A549 (cell line): ENCODE data around the gene DNAJB4. TPM values are rescaled to one million over a fixed set of nuclear protein-coding genes. Genes with fewer than 3 reads are reported as not detected.

ENCODE experiments used
- ATAC-seq, 2 experiments: fragments of 200-7000 bp in 1 of 2; fragments of >200 bp in 1 of 2; cut with Nextera tagmentation in 1 of 2; cut with Tn5 transposase in 1 of 2; 3 replicates each; pipeline versions ENCODE4 v1.8.0 to v1.9.1; 2018 to 2020; ENCODE audit warnings: mild to moderate bottlenecking in 1 of 2, moderate library complexity in 1 of 2
- CTCF ChIA-PET: fragments of 300-600 bp; sonication (Branson Sonifier 250); formaldehyde crosslinking; extraction: SDS; loops from one replicate; lab custom pipeline; 2021; ENCODE audit warnings: antibody characterized with exemption, inconsistent platforms; lab: Yijun Ruan, JAX
- POLR2A ChIA-PET: fragments of 350-600 bp; formaldehyde crosslinking; extraction: SDS; loops from one replicate; lab custom pipeline; 2021; ENCODE audit warnings: antibody characterized with exemption, inconsistent platforms; lab: Yijun Ruan, JAX
- DNase-seq, 2 experiments: peaks; one replicate each; pipeline versions ENCODE4 v3.0.0 to v3.0.0-alpha.2; 2011 to 2016; ENCODE audit warnings: low read depth in 1 of 2, low spot score in 1 of 2
- FAIRE-seq: peaks from 2 replicates; lab custom pipeline; 2011; peaks lifted over from hg19 to GRCh38; lab: Jason Lieb, UNC
- H3K27ac ChIP-seq, 2 experiments: fragments of >200 bp; sonication (Bioruptor Twin); formaldehyde crosslinking; 3 replicates each; pipeline ENCODE4 v1.5.1; 2016 to 2017
- H3K4me1 ChIP-seq: fragments of >200 bp; sonication (Bioruptor Twin); formaldehyde crosslinking; 3 replicates; pipeline ENCODE4 v1.6.1; 2016
- H3K4me2 ChIP-seq: fragments of >200 bp; sonication (Bioruptor Twin); formaldehyde crosslinking; 3 replicates; pipeline ENCODE4 v1.6.1; 2016
- H3K4me3 ChIP-seq: fragments of >200 bp; sonication (Bioruptor Twin); formaldehyde crosslinking; 3 replicates; pipeline ENCODE4 v1.5.1; 2016
- H3K9me3 ChIP-seq: fragments of >200 bp; sonication (Bioruptor Twin); formaldehyde crosslinking; 3 replicates; pipeline ENCODE4 v1.6.1; 2016
- ATOH8 ChIP-seq: fragments of 250-450 bp; sonication (Bioruptor Pico); IDR thresholded peaks from 2 replicates; pipeline ENCODE4 v1.5.0; 2020; ENCODE audit warnings: low read depth, mild to moderate bottlenecking, moderate library complexity
- BHLHE40 ChIP-seq: IDR thresholded peaks from 2 replicates; pipeline ENCODE4 v1.6.1; 2012; ENCODE audit warnings: low read depth, low read length, inconsistent platforms
- CBX2 ChIP-seq: fragments of 200-600 bp; sonication (generic); IDR thresholded peaks from 2 replicates; pipeline ENCODE4 v1.6.1; 2016; ENCODE audit warnings: low read depth, mild to moderate bottlenecking, borderline replicate concordance
- CBX8 ChIP-seq: fragments of 200-600 bp; sonication (generic); IDR thresholded peaks from 2 replicates; pipeline ENCODE4 v1.6.1; 2016
- CHD4 ChIP-seq: fragments of 200-600 bp; sonication (generic); IDR thresholded peaks from 2 replicates; pipeline ENCODE4 v1.6.1; 2016; ENCODE audit warnings: antibody characterized with exemption, mild to moderate bottlenecking, borderline replicate concordance
- E2F6 ChIP-seq: IDR thresholded peaks from 2 replicates; pipeline ENCODE4 v1.6.1; 2012; ENCODE audit warnings: low read depth, borderline replicate concordance
- ELK1 ChIP-seq: fragments of 150-350 bp; IDR thresholded peaks from 2 replicates; pipeline ENCODE4 v1.6.1; 2014; ENCODE audit warnings: low read depth, mild to moderate bottlenecking, low read length
- ESRRA ChIP-seq: fragments of 150-350 bp; IDR thresholded peaks from 2 replicates; pipeline ENCODE4 v1.6.1; 2014; ENCODE audit warnings: mild to moderate bottlenecking, low read length, borderline replicate concordance
- FOSB ChIP-seq: fragments of 250-450 bp; sonication (Bioruptor Pico); IDR thresholded peaks from 2 replicates; pipeline ENCODE4 v1.5.0; 2020; ENCODE audit warnings: mild to moderate bottlenecking, moderate library complexity
- FOSL2 ChIP-seq, 2 experiments: fragments of 450-650 bp in 1 of 2; fragments of >200 bp in 1 of 2; sonication (Bioruptor Twin) in 1 of 2; formaldehyde crosslinking; IDR thresholded peaks; 2 replicates each; pipeline versions ENCODE4 v1.5.0 to v1.6.1; 2016 to 2020; ENCODE audit warnings: mild to moderate bottlenecking in 1 of 2, moderate library complexity in 1 of 2
- FOXS1 ChIP-seq: fragments of 250-450 bp; sonication (Bioruptor Pico); IDR thresholded peaks from 2 replicates; pipeline ENCODE4 v1.5.0; 2020; ENCODE audit warnings: mild to moderate bottlenecking, moderate library complexity
- GATA3 ChIP-seq: IDR thresholded peaks from 2 replicates; pipeline ENCODE4 v1.6.1; 2012; ENCODE audit warnings: borderline replicate concordance
- HDAC2 ChIP-seq: fragments of 200-600 bp; sonication (generic); IDR thresholded peaks from 2 replicates; pipeline ENCODE4 v1.6.1; 2016
- HES2 ChIP-seq: fragments of >200 bp; sonication (Bioruptor Twin); formaldehyde crosslinking; IDR thresholded peaks from 2 replicates; pipeline ENCODE4 v1.6.1; 2016
- HEYL ChIP-seq: fragments of 250-450 bp; sonication (Bioruptor Pico); IDR thresholded peaks from 2 replicates; pipeline ENCODE4 v1.8.0; 2021; ENCODE audit warnings: mild to moderate bottlenecking, moderate library complexity
- HOXA7 ChIP-seq: fragments of 250-450 bp; sonication (Bioruptor Pico); IDR thresholded peaks from 2 replicates; pipeline ENCODE4 v1.5.0; 2020; ENCODE audit warnings: mild to moderate bottlenecking, moderate library complexity
- JUNB ChIP-seq: fragments of >200 bp; sonication (Bioruptor Twin); formaldehyde crosslinking; IDR thresholded peaks from 2 replicates; pipeline ENCODE4 v1.6.1; 2016
- KDM5A ChIP-seq: fragments of 200-600 bp; sonication (generic); IDR thresholded peaks from 2 replicates; pipeline ENCODE4 v1.6.1; 2016; ENCODE audit warnings: antibody characterized with exemption, mild to moderate bottlenecking
- MAX ChIP-seq: IDR thresholded peaks from 2 replicates; pipeline ENCODE4 v1.6.1; 2012
- MAZ ChIP-seq: fragments of 150-350 bp; IDR thresholded peaks from 2 replicates; pipeline ENCODE4 v1.6.1; 2014; ENCODE audit warnings: antibody characterized with exemption, low read depth, low read length, borderline replicate concordance
- NR3C1 ChIP-seq: fragments of >200 bp; sonication (Bioruptor Twin); formaldehyde crosslinking; IDR thresholded peaks from 3 replicates; pipeline ENCODE4 v1.6.1; 2017
- PHF8 ChIP-seq: fragments of 200-600 bp; sonication (generic); IDR thresholded peaks from 2 replicates; pipeline ENCODE4 v1.6.1; 2016; ENCODE audit warnings: low read depth, mild to moderate bottlenecking, antibody characterized with exemption, moderate library complexity, borderline replicate concordance
- POLR2A ChIP-seq: IDR thresholded peaks from 2 replicates; pipeline ENCODE4 v1.6.1; 2012; ENCODE audit warnings: mild to moderate bottlenecking, low read length
- POLR2AphosphoS2 ChIP-seq: conservative IDR thresholded peaks from 2 replicates; pipeline ENCODE4 v1.6.1; 2012; ENCODE audit warnings: low read length, improper control_type of control experiment, inconsistent platforms
- RARB ChIP-seq: fragments of 250-450 bp; sonication (Bioruptor Pico); IDR thresholded peaks from 2 replicates; pipeline ENCODE4 v1.8.0; 2021; ENCODE audit warnings: mild to moderate bottlenecking, moderate library complexity
- RCOR1 ChIP-seq: fragments of 150-350 bp; IDR thresholded peaks from 2 replicates; pipeline ENCODE4 v1.6.1; 2014; ENCODE audit warnings: antibody characterized with exemption, low read length, low read depth
- REST ChIP-seq: fragments of 200-600 bp; sonication (generic); IDR thresholded peaks from 2 replicates; pipeline ENCODE4 v1.6.1; 2016; ENCODE audit warnings: antibody characterized with exemption, mild to moderate bottlenecking, moderate library complexity
- SMC3 ChIP-seq: fragments of >200 bp; sonication (Bioruptor Twin); formaldehyde crosslinking; IDR thresholded peaks from 3 replicates; pipeline ENCODE4 v1.6.1; 2018; ENCODE audit warnings: inconsistent platforms
- TP53 ChIP-seq: fragments of 250-450 bp; sonication (Bioruptor Pico); IDR thresholded peaks from 2 replicates; pipeline ENCODE4 v1.5.0; 2021; ENCODE audit warnings: mild to moderate bottlenecking, moderate library complexity
- ZNF302 ChIP-seq: fragments of 250-450 bp; sonication (Bioruptor Pico); IDR thresholded peaks from 2 replicates; pipeline ENCODE4 v1.9.0; 2021; ENCODE audit warnings: inconsistent platforms, mild to moderate bottlenecking, moderate library complexity
- WGBS: methylation state at CpG from one replicate; pipeline ENCODE4 v1.1.6; 2017; ENCODE audit errors: missing lambda C conversion rate; 5-methylcytosine and 5-hydroxymethylcytosine counted together
- polyA plus RNA-seq, 4 experiments: library from polyadenylated mRNA; depleted of rRNA in 3 of 4; stranded (reverse); fragments of >200 nt; fragmentation: RNase III in 1 of 4; extraction: RNeasy Plus Mini Kit Qiagen cat#74134 plus additional on column Dnase treatment in 1 of 4; gene quantifications; 2 replicates in 3 of 4; 3 replicates in 1 of 4; pipeline ENCODE4 v1.2.3, GENCODE V29; 2011 to 2017
- TF ChIP-seq, protein P1 (sequence below): fragments of 250-450 bp; sonication (Bioruptor Pico); IDR thresholded peaks from 2 replicates; pipeline ENCODE4 v1.5.0; 2021; ENCODE audit warnings: mild to moderate bottlenecking, moderate library complexity, borderline replicate concordance

DNAJB4 gene
- polyA plus RNA-seq, 2 of the 4 experiments (the other 2 are of a cell fraction), result 30.0 to 48.8 TPM

DNA sequence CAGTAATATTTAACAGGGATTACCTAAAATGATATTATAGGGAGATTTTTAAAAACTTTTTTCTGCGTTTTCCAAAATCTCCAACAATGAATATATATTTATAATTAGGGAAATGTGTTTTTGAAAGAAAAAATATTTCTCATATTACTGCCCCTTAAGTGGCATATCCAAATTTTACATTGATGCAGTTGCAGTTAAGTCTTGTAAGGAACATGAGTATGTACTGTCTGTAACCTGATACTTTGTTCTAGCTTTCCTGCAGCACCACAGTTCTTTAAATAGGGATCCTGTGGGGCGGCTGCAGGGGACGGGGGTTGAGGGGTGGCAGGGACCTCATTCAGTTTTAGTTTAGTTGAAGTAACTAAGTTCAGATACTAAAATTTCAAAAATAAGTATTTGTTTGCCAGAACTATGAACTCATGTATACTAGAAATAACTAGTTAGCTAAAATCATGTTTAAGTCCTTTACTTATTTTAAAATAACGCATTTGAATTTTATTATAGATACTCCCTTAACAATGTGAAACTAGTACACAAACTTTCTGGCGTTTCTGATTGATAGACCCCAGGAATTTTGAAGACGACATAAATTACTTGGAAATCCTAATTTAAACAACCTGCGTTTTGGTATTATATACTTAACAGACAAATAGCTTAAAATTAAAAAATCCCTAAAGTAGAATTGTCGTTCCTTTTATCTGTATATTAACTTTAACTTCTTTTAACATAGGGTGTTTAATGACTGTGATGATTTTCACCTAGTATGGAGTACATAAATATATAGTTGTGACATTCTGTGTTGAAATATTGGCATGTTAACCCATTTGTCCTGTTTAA lies 639 bp upstream of the DNAJB4 start (continued):
- TF ChIP-seq CHD4 (no peak), HES2 (no peak), POLR2AphosphoS2 (no peak), NR3C1 (no peak), MAX (no peak; the same call in 1 of the 2 replicates), RARB (CRISPR knock-in tag) (peak; percentile 100), FOSB (CRISPR knock-in tag) (peak; percentile 100), HOXA7 (CRISPR knock-in tag) (peak; percentile 100), GATA3 (peak; percentile 37; the same call in 1 of the 2 replicates), REST (no peak; the same call in 1 of the 2 replicates), E2F6 (peak; percentile 46; the same call in 1 of the 2 replicates), CBX2 (no peak), HDAC2 (no peak), FOXS1 (CRISPR knock-in tag) (peak; percentile 75; the same call in 1 of the 2 replicates), MAZ (no peak), PHF8 (no peak), BHLHE40 (no peak), TP53 (CRISPR knock-in tag) (peak; percentile 99), CBX8 (no peak), KDM5A (no peak), RCOR1 (no peak), SMC3 (no peak), ATOH8 (CRISPR knock-in tag) (peak; percentile 93), ZNF302 (CRISPR knock-in tag) (no peak)
- TF ChIP-seq, all 56 proteins: peak for 19

DNA sequence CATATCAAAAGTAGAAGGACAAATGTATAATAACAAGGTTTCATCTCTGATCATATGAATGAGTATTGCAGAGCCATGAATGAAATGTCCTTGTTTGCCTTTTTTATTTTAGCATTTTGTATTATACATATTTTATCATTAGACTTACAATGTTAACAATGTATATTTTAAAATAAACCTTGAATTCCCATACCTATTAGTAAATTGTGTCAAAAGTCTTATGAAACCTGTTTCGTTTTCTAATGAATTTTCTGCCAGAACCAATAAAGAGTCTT lies 646 bp downstream of the DNAJB4 start:
- WGBS, result 0% methylated on average over 1 of the region's 1 CpG
- peak overlapping the region; percentile 58 for H3K4me3 ChIP-seq
- H3K9me3 ChIP-seq, result no peaks in the 10 kb centered on the region
- H3K4me1 ChIP-seq, result peaks cover 34% of the 10 kb centered on the region
- FAIRE-seq (no peak), ATAC-seq (no peak), DNase-seq (no peak)
- POLR2A ChIA-PET, result interaction anchor here (0.6 to 6.8 kb wide), 13 partner anchors 9 to 466 kb away, joined by 3 to 94 read pairs (median 11); partner anchors contain the start of gene FUBP1
- CTCF ChIA-PET, result interaction anchor here (1.0 to 4.6 kb wide), 3 partner anchors 73 to 109 kb away, joined by 3 to 32 read pairs (median 4); no protein-coding TSS in a partner anchor
- H3K4me2 ChIP-seq, result peak overlapping the region; percentile 87
- peak overlapping the region; percentile 83 to 87; a peak in 5 of 6 replicates for H3K27ac ChIP-seq
- no peak for TF ChIP-seq POLR2AphosphoS2
- no peak for TF ChIP-seq CHD4
- TF ChIP-seq ELK1, result no peak
- no peak for TF ChIP-seq ESRRA
- TF ChIP-seq SMC3, result no peak
- TF ChIP-seq, protein P1, sequence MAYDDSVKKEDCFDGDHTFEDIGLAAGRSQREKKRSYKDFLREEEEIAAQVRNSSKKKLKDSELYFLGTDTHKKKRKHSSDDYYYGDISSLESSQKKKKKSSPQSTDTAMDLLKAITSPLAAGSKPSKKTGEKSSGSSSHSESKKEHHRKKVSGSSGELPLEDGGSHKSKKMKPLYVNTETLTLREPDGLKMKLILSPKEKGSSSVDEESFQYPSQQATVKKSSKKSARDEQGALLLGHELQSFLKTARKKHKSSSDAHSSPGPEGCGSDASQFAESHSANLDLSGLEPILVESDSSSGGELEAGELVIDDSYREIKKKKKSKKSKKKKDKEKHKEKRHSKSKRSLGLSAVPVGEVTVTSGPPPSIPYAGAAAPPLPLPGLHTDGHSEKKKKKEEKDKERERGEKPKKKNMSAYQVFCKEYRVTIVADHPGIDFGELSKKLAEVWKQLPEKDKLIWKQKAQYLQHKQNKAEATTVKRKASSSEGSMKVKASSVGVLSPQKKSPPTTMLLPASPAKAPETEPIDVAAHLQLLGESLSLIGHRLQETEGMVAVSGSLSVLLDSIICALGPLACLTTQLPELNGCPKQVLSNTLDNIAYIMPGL (CRISPR knock-in tag), result no peak
- no peak for TF ChIP-seq JUNB
- TF ChIP-seq ZNF302 (CRISPR knock-in tag), result no peak
- no peak for TF ChIP-seq HEYL (CRISPR knock-in tag)
- no peak for TF ChIP-seq FOSL2 (IDR thresholded peaks at IDR 0.05)
- no peak for TF ChIP-seq FOSL2 (CRISPR knock-in tag; IDR thresholded peaks at IDR 0.05)
- TF ChIP-seq POLR2A, result no peak
